Measurements from ENCODE around the gene ASXL1.
"Not testable (repeated sequence)": the region's sequence is repeated elsewhere in the genome, so short reads cannot be mapped to it uniquely, and the experiment has no call there.

The ASXL1 gene

GRCh38 chr20:32366380-32366779 is 8.2 kb downstream of the ASXL1 start:
- Histone ChIP-seq H3K9ac (ENCODE audit: low read depth, low read length) (no peak overlapping the region), H3K9me3 (ENCODE audit: control insufficient read depth, insufficient read depth, low read length) (no peaks in the 10 kb centered on the region), H3K4me1 (ENCODE audit: control insufficient read depth, insufficient read depth, low read length) (peaks cover 2% of the 10 kb centered on the region), H3K27me3 (ENCODE audit: control insufficient read depth, insufficient read depth, low read length) (peaks cover 58% of the 10 kb centered on the region), H3K4me3 (ENCODE audit: low read depth, low read length) (no peak overlapping the region), H3K36me3 (ENCODE audit: control insufficient read depth, insufficient read depth, low read length) (no peaks in the 10 kb centered on the region)

- H3K9ac ChIP-seq (ENCODE audit: low read depth, low read length) = no peak overlapping the region
- H3K36me3 ChIP-seq (ENCODE audit: control insufficient read depth, insufficient read depth, low read length) = no peaks in the 10 kb centered on the region
These were observed 10.2 kb downstream of the ASXL1 start for GRCh38 chr20:32368323-32368722.

GRCh38 chr20:32368925-32369324 is 10.8 kb downstream of the ASXL1 start:
- Histone ChIP-seq H3K9me3 (ENCODE audit: control insufficient read depth, insufficient read depth, low read length) (no peaks in the 10 kb centered on the region), H3K36me3 (ENCODE audit: control insufficient read depth, insufficient read depth, low read length) (no peaks in the 10 kb centered on the region), H3K4me3 (ENCODE audit: low read depth, low read length) (no peak overlapping the region), H3K27me3 (ENCODE audit: control insufficient read depth, insufficient read depth, low read length) (peaks cover 35% of the 10 kb centered on the region), H3K9ac (ENCODE audit: low read depth, low read length) (no peak overlapping the region), H3K4me1 (ENCODE audit: control insufficient read depth, insufficient read depth, low read length) (peaks cover 2% of the 10 kb centered on the region)

More at GRCh38 chr20:32368323-32368722, 10.2 kb downstream of the ASXL1 start:
- Histone ChIP-seq H3K4me3 (ENCODE audit: low read depth, low read length) (no peak overlapping the region), H3K9me3 (ENCODE audit: control insufficient read depth, insufficient read depth, low read length) (no peaks in the 10 kb centered on the region), H3K27me3 (ENCODE audit: control insufficient read depth, insufficient read depth, low read length) (peaks cover 41% of the 10 kb centered on the region), H3K4me1 (ENCODE audit: control insufficient read depth, insufficient read depth, low read length) (peaks cover 2% of the 10 kb centered on the region)

- Histone ChIP-seq H3K27me3 (ENCODE audit: control insufficient read depth, insufficient read depth, low read length) (peaks cover 18% of the 10 kb centered on the region), H3K4me3 (ENCODE audit: low read depth, low read length) (no peak overlapping the region), H3K36me3 (ENCODE audit: control insufficient read depth, insufficient read depth, low read length) (no peaks in the 10 kb centered on the region), H3K9me3 (ENCODE audit: control insufficient read depth, insufficient read depth, low read length) (no peaks in the 10 kb centered on the region), H3K4me1 (ENCODE audit: control insufficient read depth, insufficient read depth, low read length) (peaks cover 2% of the 10 kb centered on the region), H3K9ac (ENCODE audit: low read depth, low read length) (no peak overlapping the region)
These were observed 12.8 kb downstream of the ASXL1 start for GRCh38 chr20:32370897-32371296.

GRCh38 chr20:32378461-32378860 is 20.3 kb downstream of the ASXL1 start:
- Histone ChIP-seq H3K9ac (ENCODE audit: low read depth, low read length) (no peak overlapping the region), H3K4me1 (ENCODE audit: control insufficient read depth, insufficient read depth, low read length) (no peaks in the 10 kb centered on the region), H3K4me3 (ENCODE audit: low read depth, low read length) (no peak overlapping the region), H3K36me3 (ENCODE audit: control insufficient read depth, insufficient read depth, low read length) (no peaks in the 10 kb centered on the region), H3K9me3 (ENCODE audit: control insufficient read depth, insufficient read depth, low read length) (no peaks in the 10 kb centered on the region), H3K27me3 (ENCODE audit: control insufficient read depth, insufficient read depth, low read length) (no peaks in the 10 kb centered on the region)

- not testable (repeated sequence) for H3K4me3 ChIP-seq (ENCODE audit: low read depth, low read length); H3K9me3 ChIP-seq (ENCODE audit: control insufficient read depth, insufficient read depth, low read length); H3K27me3 ChIP-seq (ENCODE audit: control insufficient read depth, insufficient read depth, low read length); H3K4me1 ChIP-seq (ENCODE audit: control insufficient read depth, insufficient read depth, low read length); H3K9ac ChIP-seq (ENCODE audit: low read depth, low read length); H3K36me3 ChIP-seq (ENCODE audit: control insufficient read depth, insufficient read depth, low read length)
These were observed 21.9 kb downstream of the ASXL1 start for GRCh38 chr20:32380037-32380436.

- no peaks in the 10 kb centered on the region for H3K9me3 ChIP-seq (ENCODE audit: control insufficient read depth, insufficient read depth, low read length)
- no peak overlapping the region for H3K9ac ChIP-seq (ENCODE audit: low read depth, low read length)
- H3K27me3 ChIP-seq (ENCODE audit: control insufficient read depth, insufficient read depth, low read length) = no peaks in the 10 kb centered on the region
- H3K36me3 ChIP-seq (ENCODE audit: control insufficient read depth, insufficient read depth, low read length) = no peaks in the 10 kb centered on the region
- no peak overlapping the region for H3K4me3 ChIP-seq (ENCODE audit: low read depth, low read length)
- no peaks in the 10 kb centered on the region for H3K4me1 ChIP-seq (ENCODE audit: control insufficient read depth, insufficient read depth, low read length)
These were observed 22.6 kb downstream of the ASXL1 start for GRCh38 chr20:32380745-32381144.

- Histone ChIP-seq H3K4me3 (ENCODE audit: low read depth, low read length) (no peak overlapping the region), H3K9ac (ENCODE audit: low read depth, low read length) (no peak overlapping the region), H3K4me1 (ENCODE audit: control insufficient read depth, insufficient read depth, low read length) (no peaks in the 10 kb centered on the region), H3K36me3 (ENCODE audit: control insufficient read depth, insufficient read depth, low read length) (no peaks in the 10 kb centered on the region), H3K9me3 (ENCODE audit: control insufficient read depth, insufficient read depth, low read length) (no peaks in the 10 kb centered on the region), H3K27me3 (ENCODE audit: control insufficient read depth, insufficient read depth, low read length) (no peaks in the 10 kb centered on the region)
These were observed 24.2 kb downstream of the ASXL1 start for GRCh38 chr20:32382102-32382950.

- not testable (repeated sequence) for H3K4me1 ChIP-seq (ENCODE audit: control insufficient read depth, insufficient read depth, low read length); H3K4me3 ChIP-seq (ENCODE audit: low read depth, low read length); H3K36me3 ChIP-seq (ENCODE audit: control insufficient read depth, insufficient read depth, low read length); H3K9ac ChIP-seq (ENCODE audit: low read depth, low read length); H3K9me3 ChIP-seq (ENCODE audit: control insufficient read depth, insufficient read depth, low read length); H3K27me3 ChIP-seq (ENCODE audit: control insufficient read depth, insufficient read depth, low read length)
These were observed 25.3 kb downstream of the ASXL1 start for GRCh38 chr20:32383441-32383840.

GRCh38 chr20:32385541-32385940 is 27.4 kb downstream of the ASXL1 start:
- Histone ChIP-seq H3K4me1 (ENCODE audit: control insufficient read depth, insufficient read depth, low read length) (no peaks in the 10 kb centered on the region), H3K9ac (ENCODE audit: low read depth, low read length) (no peak overlapping the region), H3K4me3 (ENCODE audit: low read depth, low read length) (no peak overlapping the region)

GRCh38 chr20:32386091-32386490 is 28.0 kb downstream of the ASXL1 start:
- Histone ChIP-seq H3K27me3 (ENCODE audit: control insufficient read depth, insufficient read depth, low read length) (no peaks in the 10 kb centered on the region), H3K36me3 (ENCODE audit: control insufficient read depth, insufficient read depth, low read length) (no peaks in the 10 kb centered on the region), H3K9me3 (ENCODE audit: control insufficient read depth, insufficient read depth, low read length) (no peaks in the 10 kb centered on the region), H3K4me3 (ENCODE audit: low read depth, low read length) (no peak overlapping the region), H3K9ac (ENCODE audit: low read depth, low read length) (no peak overlapping the region), H3K4me1 (ENCODE audit: control insufficient read depth, insufficient read depth, low read length) (no peaks in the 10 kb centered on the region)

More at GRCh38 chr20:32385541-32385940, 27.4 kb downstream of the ASXL1 start:
- Histone ChIP-seq H3K36me3 (ENCODE audit: control insufficient read depth, insufficient read depth, low read length) (no peaks in the 10 kb centered on the region), H3K27me3 (ENCODE audit: control insufficient read depth, insufficient read depth, low read length) (no peaks in the 10 kb centered on the region), H3K9me3 (ENCODE audit: control insufficient read depth, insufficient read depth, low read length) (no peaks in the 10 kb centered on the region)

GRCh38 chr20:32387252-32387651 is 29.1 kb downstream of the ASXL1 start:
- Histone ChIP-seq H3K27me3 (ENCODE audit: control insufficient read depth, insufficient read depth, low read length) (no peaks in the 10 kb centered on the region), H3K36me3 (ENCODE audit: control insufficient read depth, insufficient read depth, low read length) (no peaks in the 10 kb centered on the region), H3K9me3 (ENCODE audit: control insufficient read depth, insufficient read depth, low read length) (no peaks in the 10 kb centered on the region), H3K4me1 (ENCODE audit: control insufficient read depth, insufficient read depth, low read length) (no peaks in the 10 kb centered on the region), H3K4me3 (ENCODE audit: low read depth, low read length) (no peak overlapping the region), H3K9ac (ENCODE audit: low read depth, low read length) (no peak overlapping the region)
